Tibial nerve (tissue), 3 donors: ENCODE measurements around the gene RAB35.

Experiments
- CTCF ChIP-seq, 5 experiments: fragments of 200-600 bp in 3 of 5; fragments of 450-650 bp in 2 of 5; sonication (generic) in 3 of 5; IDR thresholded peaks; one replicate each; pipeline ENCODE4 v1.5.1; 2016 to 2019; ENCODE audit warnings: antibody characterized with exemption in 5 of 5, mild to moderate bottlenecking in 3 of 5, moderate library complexity in 2 of 5
- POLR2A ChIP-seq, 2 donors: fragments of 450-650 bp; IDR thresholded peaks; one replicate each; pipeline ENCODE4 v1.6.1; 2017; ENCODE audit warnings: antibody characterized with exemption in 2 of 2, mild to moderate bottlenecking in 2 of 2, moderate library complexity in 2 of 2

- TF ChIP-seq CTCF (IDR thresholded peaks at IDR 0.05) (no peak), POLR2A (IDR thresholded peaks at IDR 0.05) (no peak)
Measured at GRCh38 chr12:120115692-120116440, 687 bp downstream of the RAB35 start.
